Endothelial cell (in vitro differentiated cells): ENCODE results near the gene BLVRB. TPM values are rescaled to one million over a fixed set of nuclear protein-coding genes. Genes with fewer than 3 reads are reported as not detected.
"Not testable (repeated sequence)": the region's sequence is repeated elsewhere in the genome, so short reads cannot be mapped to it uniquely, and the experiment has no call there.

Experiments
- DNase-seq: peaks from one replicate; pipeline ENCODE4 v3.0.0; 2021; ENCODE audit warnings: low spot score
- H3K27ac Mint-ChIP-seq: one replicate; pipeline ENCODE4 v1.8.0; 2021; ENCODE audit warnings: mixed read lengths, inconsistent platforms; ENCODE audit not compliant: unreplicated experiment
- H3K27me3 Mint-ChIP-seq: one replicate; pipeline ENCODE4 v1.8.0; 2021; ENCODE audit warnings: mild to moderate bottlenecking, moderate library complexity, mixed read lengths, inconsistent platforms; ENCODE audit not compliant: unreplicated experiment
- H3K36me3 Mint-ChIP-seq: one replicate; pipeline ENCODE4 v1.8.0; 2021; ENCODE audit warnings: mild to moderate bottlenecking, low read depth, mixed read lengths, inconsistent platforms; ENCODE audit not compliant: unreplicated experiment
- H3K4me1 Mint-ChIP-seq: one replicate; pipeline ENCODE4 v1.8.0; 2021; ENCODE audit warnings: mild to moderate bottlenecking, mixed read lengths, inconsistent platforms; ENCODE audit not compliant: unreplicated experiment
- H3K4me3 Mint-ChIP-seq: one replicate; pipeline ENCODE4 v1.8.0; 2021; ENCODE audit warnings: mild to moderate bottlenecking, mixed read lengths, inconsistent platforms; ENCODE audit not compliant: unreplicated experiment
- H3K9me3 Mint-ChIP-seq: one replicate; pipeline ENCODE4 v1.8.0; 2021; ENCODE audit warnings: mixed read lengths, inconsistent platforms; ENCODE audit not compliant: unreplicated experiment
- total RNA-seq: library from RNA; stranded (reverse); fragmentation: NEBNext Ultra II Directional; extraction: Animal tissue kit (Norgen Biotek cat#: 25700); gene quantifications from one replicate; pipeline ENCODE4 v1.2.1, GENCODE V29; 2021; ENCODE audit not compliant: unreplicated experiment
- TF ChIP-seq, protein P1 (sequence below): fragments of 200-600 bp; sonication (generic); IDR thresholded peaks from one replicate; pipeline ENCODE4 v1.5.0; 2021; ENCODE audit warnings: antibody characterized with exemption; ENCODE audit not compliant: unreplicated experiment

BLVRB gene
- total RNA-seq, 1 donor from 2014 or later, result 17.5 TPM

DNA sequence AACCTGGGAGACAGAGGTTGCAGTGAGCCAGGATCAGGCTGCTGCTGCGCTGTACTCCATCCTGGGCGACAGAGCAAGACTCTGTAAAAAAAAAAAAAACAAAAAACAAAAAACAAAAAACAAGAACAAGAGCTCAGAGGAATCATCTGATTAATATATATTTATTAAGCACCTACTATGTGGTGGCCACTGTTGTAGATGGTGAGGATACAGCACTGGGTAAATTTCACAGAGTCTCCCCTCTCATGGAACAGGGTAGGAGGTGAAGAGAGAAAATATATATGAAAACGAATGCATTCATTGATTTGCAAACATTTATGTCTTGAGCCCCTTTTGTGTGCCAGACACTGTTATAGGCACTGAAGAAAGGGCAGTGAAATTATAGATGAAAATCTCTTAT, 33.8 kb downstream of the BLVRB start:
- no peaks in the 10 kb centered on the region for H3K9me3 Mint-ChIP-seq
- H3K4me1 Mint-ChIP-seq, result peaks cover 8% of the 10 kb centered on the region
- no peaks in the 10 kb centered on the region for H3K36me3 Mint-ChIP-seq
- H3K27ac Mint-ChIP-seq, result no peak overlapping the region
- no peak overlapping the region for H3K4me3 Mint-ChIP-seq
- TF ChIP-seq, protein P1, sequence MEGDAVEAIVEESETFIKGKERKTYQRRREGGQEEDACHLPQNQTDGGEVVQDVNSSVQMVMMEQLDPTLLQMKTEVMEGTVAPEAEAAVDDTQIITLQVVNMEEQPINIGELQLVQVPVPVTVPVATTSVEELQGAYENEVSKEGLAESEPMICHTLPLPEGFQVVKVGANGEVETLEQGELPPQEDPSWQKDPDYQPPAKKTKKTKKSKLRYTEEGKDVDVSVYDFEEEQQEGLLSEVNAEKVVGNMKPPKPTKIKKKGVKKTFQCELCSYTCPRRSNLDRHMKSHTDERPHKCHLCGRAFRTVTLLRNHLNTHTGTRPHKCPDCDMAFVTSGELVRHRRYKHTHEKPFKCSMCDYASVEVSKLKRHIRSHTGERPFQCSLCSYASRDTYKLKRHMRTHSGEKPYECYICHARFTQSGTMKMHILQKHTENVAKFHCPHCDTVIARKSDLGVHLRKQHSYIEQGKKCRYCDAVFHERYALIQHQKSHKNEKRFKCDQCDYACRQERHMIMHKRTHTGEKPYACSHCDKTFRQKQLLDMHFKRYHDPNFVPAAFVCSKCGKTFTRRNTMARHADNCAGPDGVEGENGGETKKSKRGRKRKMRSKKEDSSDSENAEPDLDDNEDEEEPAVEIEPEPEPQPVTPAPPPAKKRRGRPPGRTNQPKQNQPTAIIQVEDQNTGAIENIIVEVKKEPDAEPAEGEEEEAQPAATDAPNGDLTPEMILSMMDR, result no peak
- H3K27me3 Mint-ChIP-seq, result peaks cover 8% of the 10 kb centered on the region
- DNase-seq, result no peak

DNA sequence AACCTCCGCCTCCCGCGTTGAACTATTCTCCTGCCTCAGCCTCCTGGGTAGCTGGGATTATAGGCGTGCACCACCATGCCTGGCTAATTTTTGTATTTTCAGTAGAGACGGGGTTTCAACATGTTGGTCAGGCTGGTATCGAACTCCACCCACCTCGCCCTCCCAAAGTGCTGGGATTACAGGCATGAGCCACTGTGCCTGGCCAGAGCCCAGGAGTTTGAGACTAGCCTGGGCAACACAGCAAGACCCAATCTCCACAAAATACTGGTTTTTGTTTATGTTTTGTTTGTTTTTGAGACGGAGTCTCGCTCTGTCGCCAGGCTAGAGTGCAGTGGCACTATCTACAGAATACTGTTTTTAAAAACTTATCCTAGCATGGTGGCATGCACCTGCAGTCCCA, 35.3 kb downstream of the BLVRB start:
- not testable (repeated sequence) for H3K27me3 Mint-ChIP-seq, H3K4me3 Mint-ChIP-seq, H3K4me1 Mint-ChIP-seq, H3K27ac Mint-ChIP-seq, H3K36me3 Mint-ChIP-seq, DNase-seq, H3K9me3 Mint-ChIP-seq

DNA sequence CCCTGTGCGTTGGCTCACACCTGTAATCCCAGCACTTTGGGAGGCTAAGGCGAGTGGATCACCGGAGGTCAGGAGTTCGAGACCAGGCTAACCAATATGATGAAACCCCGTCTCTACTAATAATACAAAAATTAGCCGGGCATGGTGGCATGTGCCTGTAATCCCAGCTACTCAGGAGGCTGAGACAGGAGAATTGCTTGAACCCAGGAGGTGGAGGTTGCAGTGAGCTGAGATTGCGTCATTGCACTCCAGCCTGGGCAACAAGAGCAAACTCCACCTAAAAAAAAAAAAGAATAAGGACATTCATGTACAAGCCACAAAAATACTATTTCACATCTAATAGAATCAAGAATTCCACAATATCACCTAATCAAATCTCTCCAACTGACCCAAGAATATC, 37.3 kb downstream of the BLVRB start:
- H3K27ac Mint-ChIP-seq, DNase-seq, H3K4me3 Mint-ChIP-seq, H3K4me1 Mint-ChIP-seq, H3K36me3 Mint-ChIP-seq, H3K9me3 Mint-ChIP-seq: not testable (repeated sequence)
- peaks cover 14% of the 10 kb centered on the region for H3K27me3 Mint-ChIP-seq

DNA sequence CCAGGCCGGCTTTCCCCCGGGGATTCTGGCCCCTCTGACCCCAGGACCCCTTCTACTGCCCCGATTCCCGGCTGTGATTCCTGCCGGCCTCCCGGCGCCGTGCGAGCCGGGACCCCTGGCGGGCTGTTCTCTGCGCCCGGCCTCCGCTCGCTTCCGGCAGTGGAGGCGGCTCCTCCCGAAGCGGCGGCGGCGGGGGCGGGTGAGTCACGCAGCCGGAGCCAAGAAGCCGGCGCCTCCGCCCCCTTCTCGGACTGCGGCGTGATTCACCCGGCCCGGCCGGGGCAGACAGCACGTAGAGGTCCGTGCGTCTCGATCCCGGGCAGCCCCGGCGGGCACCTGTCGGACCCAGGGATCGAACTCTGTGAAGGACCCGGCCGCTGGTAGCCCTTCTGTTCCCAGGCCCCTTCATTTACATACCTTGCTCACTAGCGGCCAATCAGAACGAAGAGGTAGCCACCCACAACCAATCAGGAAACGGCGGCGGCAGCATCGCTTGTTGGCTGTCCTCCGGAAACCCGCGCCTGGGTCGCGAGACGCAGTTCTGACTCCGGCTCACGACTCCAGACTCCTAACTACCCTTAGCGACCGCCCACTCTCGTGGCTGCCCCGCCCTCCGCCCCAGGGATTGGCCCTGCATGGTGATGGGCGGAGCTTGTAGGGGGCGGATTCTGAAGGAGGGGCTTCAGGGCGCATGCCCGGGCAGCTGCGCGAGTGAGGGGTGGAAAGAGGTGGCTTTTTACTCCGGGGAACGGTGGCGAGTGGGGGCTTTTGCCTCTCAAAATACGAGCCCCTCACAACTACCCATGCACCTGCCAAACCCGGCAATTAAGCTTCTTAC, 39.9 kb downstream of the BLVRB start, which contains the start of gene SERTAD1:
SERTAD1 (minus strand) TSS at position 543 of the 838 bp plus-strand sequence. CDS start 2,446 bp downstream, outside the sequence.
- Mint-ChIP-seq H3K36me3 (peaks cover 4% of the 10 kb centered on the region), H3K9me3 (no peaks in the 10 kb centered on the region), H3K4me3 (peak within 1 kb of the TSS; percentile 94), H3K27ac (peak within 1 kb of the TSS; percentile 99), H3K4me1 (peaks cover 11% of the 10 kb centered on the region), H3K27me3 (peaks cover 14% of the 10 kb centered on the region)
- peak; percentile 100 for DNase-seq
- TF ChIP-seq, protein P1, result peak; percentile 94

DNA sequence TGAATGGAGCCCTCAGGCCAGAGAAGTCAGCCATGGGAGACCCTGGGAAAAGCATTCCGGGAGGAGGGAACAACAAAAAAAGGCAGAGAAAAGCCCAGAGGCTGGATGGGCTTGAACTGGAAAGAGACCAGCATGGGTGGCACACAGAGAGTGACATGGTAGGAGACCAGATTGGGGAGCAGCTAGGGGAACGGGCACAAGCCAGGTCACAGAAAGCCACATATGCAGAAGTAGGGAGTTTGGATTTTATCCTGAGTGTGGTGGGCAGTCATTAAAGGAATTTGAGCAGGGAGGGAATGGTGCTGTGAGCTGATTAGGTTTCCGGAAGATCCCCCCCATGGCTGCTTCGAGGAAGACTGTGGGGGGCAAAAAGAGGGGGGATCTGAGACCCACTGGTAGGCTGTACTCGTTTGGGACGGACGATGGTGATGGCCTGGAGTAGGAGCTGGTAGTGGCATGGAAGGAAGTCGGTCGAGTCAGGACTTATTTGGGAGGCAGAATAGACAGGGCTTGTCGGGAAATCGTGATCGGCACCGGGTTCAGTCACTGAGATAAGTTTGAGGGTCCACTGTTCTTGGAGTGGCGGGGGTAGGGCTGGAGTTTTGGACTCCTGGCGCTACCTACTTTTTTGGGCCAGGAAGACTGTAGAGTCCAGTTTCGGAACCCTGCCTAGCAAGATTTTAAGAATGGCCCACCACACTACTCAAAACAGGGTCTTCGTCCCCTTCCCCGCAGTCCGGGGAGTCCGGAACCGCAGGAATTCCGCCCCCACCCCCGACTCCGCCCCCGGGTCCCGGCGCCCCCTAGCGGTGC, 40.7 kb downstream of the BLVRB start:
- peak overlapping the region; percentile 94 for H3K4me3 Mint-ChIP-seq
- TF ChIP-seq, protein P1, result no peak
- DNase-seq, result no peak
- H3K27ac Mint-ChIP-seq, result peak overlapping the region; percentile 99
- peaks cover 11% of the 10 kb centered on the region for H3K4me1 Mint-ChIP-seq
- peaks cover 4% of the 10 kb centered on the region for H3K36me3 Mint-ChIP-seq
- H3K9me3 Mint-ChIP-seq, result no peaks in the 10 kb centered on the region
- H3K27me3 Mint-ChIP-seq, result peaks cover 14% of the 10 kb centered on the region
